WTC11 (cell line): Measurements from ENCODE around the gene PTPRN2. TPM values are rescaled to one million over a fixed set of nuclear protein-coding genes. Genes with fewer than 3 reads are reported as not detected.

Source experiments
- ATAC-seq: fragments of 200-7000 bp; cut with Tn5 transposase; 2 replicates; pipeline ENCODE4 v1.10.0; 2021; ENCODE audit warnings: mild to moderate bottlenecking, moderate library complexity
- CTCF ChIA-PET: fragments of 300-600 bp; sonication (Branson Sonifier 250); formaldehyde crosslinking; loops from one replicate; lab custom pipeline; 2021; ENCODE audit warnings: antibody characterized with exemption; lab: Charles Lee
- POLR2A ChIA-PET: fragments of 350-600 bp; sonication (Branson Sonifier 250); formaldehyde crosslinking; loops from one replicate; lab custom pipeline; 2021; ENCODE audit warnings: antibody characterized with exemption; lab: Charles Lee
- DNase-seq: peaks from one replicate; pipeline ENCODE4 v3.0.0; 2021; ENCODE audit warnings: low spot score
- H3K27ac Mint-ChIP-seq: 2 replicates; pipeline ENCODE4 v1.8.0; 2021; ENCODE audit warnings: mixed read lengths
- H3K27me3 Mint-ChIP-seq: 2 replicates; pipeline ENCODE4 v1.8.0; 2021; ENCODE audit warnings: low read depth, mild to moderate bottlenecking, moderate library complexity, mixed read lengths
- H3K36me3 Mint-ChIP-seq: 2 replicates; pipeline ENCODE4 v1.8.0; 2021; ENCODE audit warnings: mixed read lengths
- H3K4me1 Mint-ChIP-seq: 2 replicates; pipeline ENCODE4 v1.8.0; 2022; ENCODE audit warnings: mixed read lengths
- H3K4me3 Mint-ChIP-seq: 2 replicates; pipeline ENCODE4 v1.8.0; 2021; ENCODE audit warnings: mild to moderate bottlenecking, moderate library complexity, mixed read lengths
- H3K9me3 Mint-ChIP-seq: 2 replicates; pipeline ENCODE4 v1.8.0; 2021; ENCODE audit warnings: mixed read lengths
- ARID4B ChIP-seq: sonication (generic); formaldehyde crosslinking; IDR thresholded peaks from 2 replicates; pipeline ENCODE4 v1.8.0; 2023; ENCODE audit warnings: missing genetic modification reagents, mild to moderate bottlenecking, borderline replicate concordance
- ATF1 ChIP-seq: sonication (generic); formaldehyde crosslinking; IDR thresholded peaks from 2 replicates; pipeline ENCODE4 v1.8.1; 2023; ENCODE audit warnings: mild to moderate bottlenecking, moderate library complexity, missing genetic modification reagents
- ATF2 ChIP-seq: sonication (generic); formaldehyde crosslinking; IDR thresholded peaks from 2 replicates; pipeline ENCODE4 v1.8.1; 2022; ENCODE audit warnings: low read depth, missing genetic modification reagents, borderline replicate concordance
- ATF3 ChIP-seq: sonication (generic); formaldehyde crosslinking; conservative IDR thresholded peaks from 2 replicates; pipeline ENCODE4 v1.8.1; 2022; ENCODE audit warnings: mild to moderate bottlenecking, missing genetic modification reagents
- CREM ChIP-seq: sonication (generic); formaldehyde crosslinking; IDR thresholded peaks from 2 replicates; pipeline ENCODE4 v1.8.1; 2022; ENCODE audit warnings: mild to moderate bottlenecking, missing genetic modification reagents, moderate library complexity
- FOXP1 ChIP-seq: sonication (generic); formaldehyde crosslinking; IDR thresholded peaks from 2 replicates; pipeline ENCODE4 v1.8.0; 2022; ENCODE audit warnings: missing genetic modification reagents, mild to moderate bottlenecking, moderate library complexity, borderline replicate concordance
- MYBL2 ChIP-seq: sonication (generic); formaldehyde crosslinking; IDR thresholded peaks from 2 replicates; pipeline ENCODE4 v1.8.1; 2023; ENCODE audit warnings: mild to moderate bottlenecking, moderate library complexity, missing genetic modification reagents
- NR1H2 ChIP-seq: sonication (generic); formaldehyde crosslinking; IDR thresholded peaks from 2 replicates; pipeline ENCODE4 v1.9.0; 2021; ENCODE audit warnings: mild to moderate bottlenecking, moderate library complexity, missing genetic modification reagents
- RELA ChIP-seq: sonication (generic); formaldehyde crosslinking; IDR thresholded peaks from 2 replicates; pipeline ENCODE4 v1.8.1; 2022; ENCODE audit warnings: missing genetic modification reagents, mild to moderate bottlenecking, borderline replicate concordance
- SMAD3 ChIP-seq: sonication (generic); formaldehyde crosslinking; IDR thresholded peaks from 2 replicates; pipeline ENCODE4 v1.8.0; 2022; ENCODE audit warnings: missing genetic modification reagents, mild to moderate bottlenecking, borderline replicate concordance
- TP53 ChIP-seq: sonication (generic); formaldehyde crosslinking; IDR thresholded peaks from 2 replicates; pipeline ENCODE4 v1.8.1; 2023; ENCODE audit warnings: mild to moderate bottlenecking, missing genetic modification reagents
- ZNF138 ChIP-seq: sonication (generic); formaldehyde crosslinking; conservative IDR thresholded peaks from 2 replicates; pipeline ENCODE4 v1.8.1; 2022; ENCODE audit warnings: mild to moderate bottlenecking, moderate library complexity, missing genetic modification reagents
- ZNF263 ChIP-seq: sonication (generic); formaldehyde crosslinking; IDR thresholded peaks from 2 replicates; pipeline ENCODE4 v1.8.1; 2022; ENCODE audit warnings: low read depth, mild to moderate bottlenecking, moderate library complexity, missing genetic modification reagents
- ZNF416 ChIP-seq: fragments of 250-450 bp; sonication (Bioruptor Pico); IDR thresholded peaks from 2 replicates; pipeline ENCODE4 v1.9.0; 2021; ENCODE audit warnings: mild to moderate bottlenecking, inconsistent platforms
- total RNA-seq: library from RNA; stranded (reverse); gene quantifications from 3 replicates; pipeline ENCODE4 v1.2.3, GENCODE V29; 2021
- TF ChIP-seq, protein P1 (sequence below): sonication (generic); formaldehyde crosslinking; conservative IDR thresholded peaks from 2 replicates; pipeline ENCODE4 v1.8.1; 2023; ENCODE audit warnings: mild to moderate bottlenecking, low read depth, missing genetic modification reagents, moderate library complexity
- TF ChIP-seq, protein P2 (sequence below): fragments of 250-450 bp; sonication (Bioruptor Pico); conservative IDR thresholded peaks from 2 replicates; pipeline ENCODE4 v1.9.0; 2021; ENCODE audit warnings: mild to moderate bottlenecking

Gene PTPRN2
- total RNA-seq, 1 experiment from 2014 or later = 4.7 TPM

- TF ChIP-seq, protein P1, sequence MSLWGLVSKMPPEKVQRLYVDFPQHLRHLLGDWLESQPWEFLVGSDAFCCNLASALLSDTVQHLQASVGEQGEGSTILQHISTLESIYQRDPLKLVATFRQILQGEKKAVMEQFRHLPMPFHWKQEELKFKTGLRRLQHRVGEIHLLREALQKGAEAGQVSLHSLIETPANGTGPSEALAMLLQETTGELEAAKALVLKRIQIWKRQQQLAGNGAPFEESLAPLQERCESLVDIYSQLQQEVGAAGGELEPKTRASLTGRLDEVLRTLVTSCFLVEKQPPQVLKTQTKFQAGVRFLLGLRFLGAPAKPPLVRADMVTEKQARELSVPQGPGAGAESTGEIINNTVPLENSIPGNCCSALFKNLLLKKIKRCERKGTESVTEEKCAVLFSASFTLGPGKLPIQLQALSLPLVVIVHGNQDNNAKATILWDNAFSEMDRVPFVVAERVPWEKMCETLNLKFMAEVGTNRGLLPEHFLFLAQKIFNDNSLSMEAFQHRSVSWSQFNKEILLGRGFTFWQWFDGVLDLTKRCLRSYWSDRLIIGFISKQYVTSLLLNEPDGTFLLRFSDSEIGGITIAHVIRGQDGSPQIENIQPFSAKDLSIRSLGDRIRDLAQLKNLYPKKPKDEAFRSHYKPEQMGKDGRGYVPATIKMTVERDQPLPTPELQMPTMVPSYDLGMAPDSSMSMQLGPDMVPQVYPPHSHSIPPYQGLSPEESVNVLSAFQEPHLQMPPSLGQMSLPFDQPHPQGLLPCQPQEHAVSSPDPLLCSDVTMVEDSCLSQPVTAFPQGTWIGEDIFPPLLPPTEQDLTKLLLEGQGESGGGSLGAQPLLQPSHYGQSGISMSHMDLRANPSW (CRISPR knock-in tag) = no peak
- TF ChIP-seq ATF2 = no peak
- TF ChIP-seq ZNF416 (CRISPR knock-in tag) = no peak
- TF ChIP-seq, protein P2, sequence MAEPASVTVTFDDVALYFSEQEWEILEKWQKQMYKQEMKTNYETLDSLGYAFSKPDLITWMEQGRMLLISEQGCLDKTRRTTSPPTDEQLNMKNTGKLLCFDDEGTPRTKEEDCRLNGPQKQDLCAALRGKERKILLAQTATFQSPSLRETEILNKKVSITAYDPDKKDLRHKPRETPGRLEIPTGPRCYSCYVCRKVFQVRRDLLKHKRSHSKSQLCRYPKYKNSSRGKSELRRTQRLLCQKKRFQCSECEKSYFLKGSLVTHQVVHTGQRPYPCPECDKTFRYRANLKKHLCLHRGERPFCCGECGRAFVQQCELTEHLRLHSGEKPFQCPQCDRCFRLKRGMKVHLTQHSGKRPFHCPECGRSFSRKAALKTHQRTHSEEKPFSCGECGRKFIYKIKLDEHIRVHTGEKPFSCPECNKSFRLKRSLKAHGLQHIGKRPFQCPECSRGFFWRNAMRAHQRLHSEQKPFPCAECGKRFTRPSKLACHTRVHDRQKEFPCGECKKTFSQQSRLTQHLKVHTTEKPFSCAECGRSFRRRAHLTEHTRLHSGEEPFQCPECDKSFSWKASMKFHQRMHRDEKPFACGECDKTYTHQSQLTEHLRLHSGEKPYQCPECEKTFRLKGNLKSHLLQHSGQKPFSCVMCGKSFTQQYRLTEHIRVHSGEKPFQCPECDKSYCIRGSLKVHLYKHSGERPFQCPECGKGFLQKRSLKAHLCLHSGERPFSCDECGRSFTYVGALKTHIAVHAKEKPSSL (CRISPR knock-in tag) = no peak
- no peak for TF ChIP-seq CREM
- TF ChIP-seq SMAD3 (CRISPR knock-in tag) = no peak
- TF ChIP-seq ATF3 (CRISPR knock-in tag) = no peak
- no peak for TF ChIP-seq FOXP1 (CRISPR knock-in tag)
- TF ChIP-seq ZNF263 (CRISPR knock-in tag) = no peak
- TF ChIP-seq, all 79 proteins: peak for 0
Observed at GRCh38 chr7:158407581-158408317, 179.9 kb downstream of the PTPRN2 start (continued).

DNA sequence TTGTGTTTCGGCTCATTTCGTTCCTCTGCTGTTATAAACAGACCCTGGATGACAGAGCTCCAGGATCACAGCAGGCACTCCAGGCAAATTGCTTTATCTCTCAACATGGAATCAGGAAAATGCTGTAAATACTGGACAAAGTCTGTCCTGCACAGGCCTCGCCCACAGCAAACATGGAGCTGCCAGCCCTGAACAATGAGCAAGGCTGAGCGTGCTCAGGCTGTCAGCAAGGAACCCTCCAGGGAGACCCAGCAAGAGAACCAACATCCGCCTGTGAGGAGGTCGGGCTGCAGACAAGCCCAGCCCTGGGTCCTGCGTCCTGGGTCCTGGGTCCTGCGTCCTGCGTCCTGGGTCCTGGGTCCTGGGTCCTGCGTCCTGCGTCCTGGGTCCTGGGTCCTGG is 180.8 kb downstream of the PTPRN2 start:
- ChIA-PET POLR2A (no interaction called here), CTCF (interaction anchor here (0.7 to 1.0 kb wide), 2 partner anchors 11 to 52 kb away, joined by 3 read pairs; no protein-coding TSS in a partner anchor)
- Mint-ChIP-seq H3K36me3 (no peaks in the 10 kb centered on the region), H3K27ac (no peak overlapping the region), H3K4me1 (no peaks in the 10 kb centered on the region), H3K9me3 (0 out of 2 replicates have a peak, but pooled peaks cover 4% of the 10 kb centered on the region), H3K27me3 (no peaks in the 10 kb centered on the region), H3K4me3 (no peak overlapping the region)
- no peak for DNase-seq
- ATAC-seq = no peak
- no peak for TF ChIP-seq TP53 (CRISPR knock-in tag)
- no peak for TF ChIP-seq CREM
- TF ChIP-seq ATF1 (CRISPR knock-in tag) = no peak
- TF ChIP-seq MYBL2 (CRISPR knock-in tag) = no peak
- TF ChIP-seq ARID4B (CRISPR knock-in tag) = no peak
- no peak for TF ChIP-seq ZNF138 (CRISPR knock-in tag)
- no peak for TF ChIP-seq RELA (CRISPR knock-in tag)
- TF ChIP-seq NR1H2 (CRISPR knock-in tag) = no peak
